ENCODE data around the gene ABHD8. TPM values are rescaled to one million over a fixed set of nuclear protein-coding genes. Genes with fewer than 3 reads are reported as not detected.

The ABHD8 gene
- total and polyA plus RNA-seq, 2 of the 13 experiments (the other 11 are each of a cell fraction or from before 2014, with no cell fraction given): 6.3 to 7.2 TPM

GRCh38 chr19:17305517-17306284, 2.5 kb upstream of the ABHD8 start, which contains the start of gene MRPL34 (continued):
- peak; percentile 30; the same call in 1 of the 2 replicates for TF ChIP-seq ZNF609 (CRISPR knock-in tag; IDR thresholded peaks at IDR 0.05; ENCODE audit: borderline replicate concordance)
- 0 out of 2 replicates have a peak, but pooled peaks have one; percentile 34 for TF ChIP-seq ZNF639 (CRISPR knock-in tag; conservative IDR thresholded peaks at IDR 0.05)
- TF ChIP-seq RBFOX2 (IDR thresholded peaks at IDR 0.05; ENCODE audit: low read depth, low read length): peak; percentile 83
- TF ChIP-seq MYPOP (CRISPR knock-in tag; IDR thresholded peaks at IDR 0.05): peak; percentile 75; the same call in 1 of the 2 replicates
- peak; percentile 84 for TF ChIP-seq GABPB1 (CRISPR knock-in tag; IDR thresholded peaks at IDR 0.05)
- no peak; the same call in 1 of the 2 replicates for TF ChIP-seq RERE (CRISPR knock-in tag; IDR thresholded peaks at IDR 0.05; ENCODE audit: low read depth)
- TF ChIP-seq ZNF317 (CRISPR knock-in tag; IDR thresholded peaks at IDR 0.05): peak; percentile 13; the same call in 1 of the 2 replicates
- TF ChIP-seq ZBTB39 (CRISPR knock-in tag; IDR thresholded peaks at IDR 0.05): peak; percentile 57; the same call in 1 of the 2 replicates
- peak; percentile 75; the same call in 1 of the 2 replicates for TF ChIP-seq GZF1 (CRISPR knock-in tag; IDR thresholded peaks at IDR 0.05)
- no peak for TF ChIP-seq SMAD1 (CRISPR knock-in tag; IDR thresholded peaks at IDR 0.05; ENCODE audit: borderline replicate concordance, low read depth)
